ENCODE data around the gene ACP7. TPM values are rescaled to one million over a fixed set of nuclear protein-coding genes. Genes with fewer than 3 reads are reported as not detected.

The ACP7 gene
- total and polyA plus RNA-seq, 2 donors (not counting 3 experiments of a cell fraction or from before 2014, with no cell fraction given): 0.04 to 0.49 TPM

DNA sequence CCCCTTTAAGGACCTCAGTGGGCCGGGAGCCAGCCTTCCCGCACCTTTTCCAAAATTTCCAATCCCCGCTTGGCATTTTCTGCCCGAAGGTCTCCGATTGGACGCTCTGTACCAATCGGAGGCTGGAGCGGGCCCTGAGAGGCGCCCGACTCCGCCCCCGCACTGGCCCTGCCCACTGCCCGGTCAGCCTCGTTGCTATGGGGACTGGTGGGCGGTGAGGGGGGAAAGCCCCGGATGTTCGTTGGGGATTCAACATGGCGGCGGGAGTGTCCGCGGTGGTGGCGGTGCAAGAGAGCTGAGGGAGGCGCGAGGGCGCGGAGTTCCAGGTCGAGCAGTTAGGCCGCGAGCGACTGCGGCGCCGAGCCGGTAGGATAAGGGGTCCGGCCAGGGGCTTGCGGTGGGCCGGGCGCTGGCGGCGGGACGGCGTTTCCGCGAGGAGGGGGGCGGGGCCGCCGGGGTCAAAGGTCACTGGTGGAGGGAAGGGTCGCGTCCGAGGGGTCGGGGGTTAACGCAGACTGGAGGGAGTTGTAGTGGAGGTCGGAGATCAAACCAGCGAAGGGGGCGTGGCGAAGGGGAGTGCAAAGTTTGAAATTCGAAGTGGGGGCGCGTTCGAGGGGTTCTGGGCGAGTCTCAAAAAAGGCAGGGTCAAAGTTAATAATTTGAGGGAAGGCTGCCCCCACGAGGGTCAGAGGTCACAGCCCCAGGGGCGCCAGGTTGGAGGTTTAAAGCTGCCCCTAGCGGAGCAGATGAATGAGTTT is 41.6 kb downstream of the ACP7 start, which contains the start of gene PAK4:
Gene PAK4, plus strand, starts transcription at position 233 of the 758 bp plus-strand sequence. CDS start 43,768 bp downstream, outside the sequence.
- H3K27ac ChIP-seq (ENCODE audit: insufficient read depth, low read depth, low read length): peak within 1 kb of the TSS; percentile 39
- BruUV-seq (replicated peaks): no TSS peak
- intact Hi-C loops (cut with micrococcal nuclease) (loop anchor here (1.0 to 10.0 kb wide), 4 partner anchors 19 to 409 kb away; partner anchors contain the start of genes EID2B, MED29, PAF1 and PLEKHG2), dilution Hi-C loops (cut with MboI; ENCODE audit: extremely low pct_ligation_motif_present, low sequenced_read_pairs) (no loop called here)
- H2AFZ ChIP-seq (ENCODE audit: low read depth, low read length): peak within 1 kb of the TSS; percentile 98
- H3K4me2 ChIP-seq (ENCODE audit: insufficient read depth, low read length): peak within 1 kb of the TSS; percentile 94
- H3K9me3 ChIP-seq (replicated peaks; ENCODE audit: control insufficient read depth, insufficient read depth, low read length): no peaks in the 10 kb centered on the region
- H3K9ac ChIP-seq (replicated peaks; ENCODE audit: extremely low read depth, insufficient read depth, low read length): peak within 1 kb of the TSS; percentile 59
- ChIA-PET CTCF (interaction anchor here (0.7 to 1.2 kb wide), 3 partner anchors 14 to 63 kb away, joined by 3 read pairs; no protein-coding TSS in a partner anchor), POLR2A (no interaction called here)
- TF ChIP-seq POLR2AphosphoS5 (IDR thresholded peaks at IDR 0.05; ENCODE audit: insufficient read depth, low read depth, low read length) (peak; percentile 63), POLR2A (IDR thresholded peaks at IDR 0.05; ENCODE audit: low read depth, low read length) (peak; percentile 71), JUN (IDR thresholded peaks at IDR 0.05; ENCODE audit: borderline replicate concordance, insufficient read depth, insufficient read length, low read depth) (no peak), CTCF (IDR thresholded peaks at IDR 0.05; ENCODE audit: extremely low read depth in 1 of 2, insufficient read depth in 1 of 2, low read depth in 1 of 2, low read length in 2 of 2) (no peak)
- no peaks in the 10 kb centered on the region for H3K9me1 ChIP-seq (replicated peaks; ENCODE audit: control insufficient read depth, extremely low read depth, insufficient read depth, low read length)
- peak; percentile 97 for DNase-seq (ENCODE audit: low read depth, low spot score)
- H3K36me3 ChIP-seq (ENCODE audit: control insufficient read depth in 2 of 2, extremely low read depth in 1 of 2, insufficient read depth in 2 of 2, low read length in 2 of 2): no peaks in the 10 kb centered on the region
- H3K27me3 ChIP-seq (ENCODE audit: control insufficient read depth in 2 of 2, insufficient read depth in 2 of 2, low read length in 2 of 2): no peaks in the 10 kb centered on the region
- peaks cover 50% of the 10 kb centered on the region for H3K79me2 ChIP-seq (ENCODE audit: control insufficient read depth, insufficient read depth, low read length)
- peak within 1 kb of the TSS; percentile 71 to 97 (median 85) for H3K4me3 ChIP-seq (replicated peaks in 1 of 3; ENCODE audit: insufficient read depth in 1 of 3, low read depth in 1 of 3, low read length in 3 of 3)
- H4K20me1 ChIP-seq (replicated peaks; ENCODE audit: control insufficient read depth, extremely low read depth, insufficient read depth, low read length): no peaks in the 10 kb centered on the region
- peak; percentile 99 for FAIRE-seq
- H3K4me1 ChIP-seq (ENCODE audit: control insufficient read depth, extremely low read depth, insufficient read depth, low read length): peaks cover 18% of the 10 kb centered on the region
